ENCODE measurements around the gene JMJD8. TPM values are rescaled to one million over a fixed set of nuclear protein-coding genes. Genes with fewer than 3 reads are reported as not detected.

The JMJD8 gene
- total RNA-seq, 1 donor from 2014 or later = 47.0 TPM

- Mint-ChIP-seq H3K4me3 (no peak overlapping the region), H3K27ac (no peak overlapping the region), H3K4me1 (peaks cover 11% of the 10 kb centered on the region), H3K9me3 (no peaks in the 10 kb centered on the region), H3K27me3 (no peaks in the 10 kb centered on the region), H3K36me3 (ENCODE audit: low read depth) (no peaks in the 10 kb centered on the region)
- intact Hi-C loops (cut with micrococcal nuclease) = no loop called here
- ChIA-PET CTCF (no interaction called here), POLR2A (no interaction called here)
- ATAC-seq (ENCODE audit: low read depth) = no peak
- DNase-seq = no peak
- no peak for TF ChIP-seq CTCF (IDR thresholded peaks at IDR 0.05)
Observed at GRCh38 chr16:662597-662996, 21.5 kb downstream of the JMJD8 start.

- no peak for TF ChIP-seq CTCF (IDR thresholded peaks at IDR 0.05)
- ChIA-PET POLR2A (no interaction called here), CTCF (no interaction called here)
- no peak overlapping the region for H3K27ac Mint-ChIP-seq
- H3K4me1 Mint-ChIP-seq = peaks cover 7% of the 10 kb centered on the region
- ATAC-seq (ENCODE audit: low read depth) (no peak), DNase-seq (no peak)
- no peak overlapping the region for H3K4me3 Mint-ChIP-seq
- intact Hi-C loops (cut with micrococcal nuclease) = no loop called here
- H3K36me3 Mint-ChIP-seq (ENCODE audit: low read depth) = no peaks in the 10 kb centered on the region
- no peaks in the 10 kb centered on the region for H3K27me3 Mint-ChIP-seq
- no peaks in the 10 kb centered on the region for H3K9me3 Mint-ChIP-seq
Observed at GRCh38 chr16:662095-662494, 22.0 kb downstream of the JMJD8 start.

- H3K4me1 Mint-ChIP-seq = peaks cover 7% of the 10 kb centered on the region
- peak overlapping the region; percentile 19 for H3K4me3 Mint-ChIP-seq
- TF ChIP-seq CTCF (IDR thresholded peaks at IDR 0.05) = no peak
Observed at GRCh38 chr16:661184-661821, 22.8 kb downstream of the JMJD8 start.

GRCh38 chr16:660459-661183 is 23.5 kb downstream of the JMJD8 start:
- intact Hi-C loops (cut with micrococcal nuclease) = loop anchor here (1.0 to 2.0 kb wide), 6 partner anchors 11 to 268 kb away; partner anchors contain the start of genes METTL26 and WDR90
- Mint-ChIP-seq H3K4me1 (peaks cover 7% of the 10 kb centered on the region), H3K27me3 (no peaks in the 10 kb centered on the region), H3K9me3 (no peaks in the 10 kb centered on the region), H3K4me3 (peak overlapping the region; percentile 55), H3K36me3 (ENCODE audit: low read depth) (no peaks in the 10 kb centered on the region), H3K27ac (no peak overlapping the region)
- POLR2A ChIA-PET = interaction anchor here (1.4 to 1.9 kb wide), 2 partner anchors 20 to 24 kb away, joined by 4 to 11 read pairs; partner anchors contain the start of genes METTL26 and STUB1
- peak; percentile 91 for ATAC-seq (ENCODE audit: low read depth)
- CTCF ChIA-PET = no interaction called here
- DNase-seq = peak; percentile 61
- TF ChIP-seq CTCF (IDR thresholded peaks at IDR 0.05) = no peak

More at GRCh38 chr16:661184-661821, 22.8 kb downstream of the JMJD8 start:
- DNase-seq = no peak
- no peak for ATAC-seq (ENCODE audit: low read depth)
- intact Hi-C loops (cut with micrococcal nuclease) = loop anchor here (2.0 kb wide), 4 partner anchors 17 to 269 kb away; partner anchors contain the start of gene METTL26
- Mint-ChIP-seq H3K27ac (no peak overlapping the region), H3K36me3 (ENCODE audit: low read depth) (no peaks in the 10 kb centered on the region), H3K27me3 (no peaks in the 10 kb centered on the region), H3K9me3 (no peaks in the 10 kb centered on the region)
- CTCF ChIA-PET = no interaction called here
- POLR2A ChIA-PET = interaction anchor here (1.4 to 1.9 kb wide), 2 partner anchors 19 to 25 kb away, joined by 4 to 11 read pairs; partner anchors contain the start of genes METTL26 and STUB1

- H3K4me1 Mint-ChIP-seq = peaks cover 7% of the 10 kb centered on the region
- intact Hi-C loops (cut with micrococcal nuclease) = loop anchor here (1.0 to 2.0 kb wide), 6 partner anchors 11 to 267 kb away; partner anchors contain the start of genes METTL26 and WDR90
- no peak overlapping the region for H3K4me3 Mint-ChIP-seq
- DNase-seq = no peak
- H3K27ac Mint-ChIP-seq = no peak overlapping the region
- ChIA-PET CTCF (no interaction called here), POLR2A (interaction anchor here (0.6 to 1.9 kb wide), 3 partner anchors 20 to 24 kb away, joined by 4 to 11 read pairs (median 6); partner anchors contain the start of genes METTL26 and STUB1)
- no peaks in the 10 kb centered on the region for H3K36me3 Mint-ChIP-seq (ENCODE audit: low read depth)
- H3K9me3 Mint-ChIP-seq = no peaks in the 10 kb centered on the region
- no peak for ATAC-seq (ENCODE audit: low read depth)
- no peak for TF ChIP-seq CTCF (IDR thresholded peaks at IDR 0.05)
- H3K27me3 Mint-ChIP-seq = no peaks in the 10 kb centered on the region
Observed at GRCh38 chr16:660132-660458, 24.0 kb downstream of the JMJD8 start.

All from activated B cell treated with CpG ODN at 0.5 μM for 24 hours (primary cell).